GM18907 (cell line): ENCODE measurements around the gene KCNIP4.
"Not testable (repeated sequence)": the region's sequence is repeated elsewhere in the genome, so short reads cannot be mapped to it uniquely, and the experiment has no call there.

Experiments
- ATAC-seq: cut with Tn5 transposase; IDR thresholded peaks from one replicate; pipeline ENCODE4 v1.9.1; 2021; ENCODE audit warnings: mild to moderate bottlenecking, moderate library complexity; ENCODE audit not compliant: unreplicated experiment

KCNIP4 gene

GRCh38 chr4:20816287-20816686 lies 1132.3 kb downstream of the KCNIP4 start:
- ATAC-seq, result no peak

GRCh38 chr4:20813700-20814099 lies 1134.9 kb downstream of the KCNIP4 start:
- ATAC-seq, result no peak

GRCh38 chr4:20809812-20810211 lies 1138.8 kb downstream of the KCNIP4 start:
- no peak for ATAC-seq

GRCh38 chr4:20805716-20806115 lies 1142.9 kb downstream of the KCNIP4 start:
- ATAC-seq, result no peak

- ATAC-seq, result no peak
Observed at GRCh38 chr4:20787940-20788665, 1160.5 kb downstream of the KCNIP4 start.

- not testable (repeated sequence) for ATAC-seq
Observed at GRCh38 chr4:20783134-20783533, 1165.4 kb downstream of the KCNIP4 start.

GRCh38 chr4:20778896-20779295 lies 1169.7 kb downstream of the KCNIP4 start:
- ATAC-seq, result no peak

- ATAC-seq, result peak; percentile 85
Observed at GRCh38 chr4:20773144-20773997, 1175.2 kb downstream of the KCNIP4 start.

- ATAC-seq, result no peak
Observed at GRCh38 chr4:20764366-20764992, 1184.1 kb downstream of the KCNIP4 start.

- ATAC-seq, result no peak
Observed at GRCh38 chr4:20761826-20762225, 1186.7 kb downstream of the KCNIP4 start.

GRCh38 chr4:20761382-20761781 lies 1187.2 kb downstream of the KCNIP4 start:
- no peak for ATAC-seq

GRCh38 chr4:20760053-20760452 lies 1188.5 kb downstream of the KCNIP4 start:
- no peak for ATAC-seq

GRCh38 chr4:20754036-20754435 lies 1194.5 kb downstream of the KCNIP4 start:
- ATAC-seq, result no peak

GRCh38 chr4:20752641-20753040 lies 1195.9 kb downstream of the KCNIP4 start:
- no peak for ATAC-seq

GRCh38 chr4:20746000-20746399 lies 1202.6 kb downstream of the KCNIP4 start:
- not testable (repeated sequence) for ATAC-seq

GRCh38 chr4:20735931-20736330 lies 1212.6 kb downstream of the KCNIP4 start:
- ATAC-seq, result no peak

GRCh38 chr4:20724915-20725314 lies 1223.7 kb downstream of the KCNIP4 start:
- ATAC-seq, result peak; percentile 100

- no peak for ATAC-seq
Observed at GRCh38 chr4:20723463-20723862, 1225.1 kb downstream of the KCNIP4 start.

GRCh38 chr4:20723019-20723418 lies 1225.6 kb downstream of the KCNIP4 start:
- no peak for ATAC-seq

- ATAC-seq, result no peak
Observed at GRCh38 chr4:20711335-20711734, 1237.2 kb downstream of the KCNIP4 start.

- peak; percentile 100 for ATAC-seq
Observed at GRCh38 chr4:20700007-20700761, 1248.4 kb downstream of the KCNIP4 start, which contains the start of gene PACRGL. PACRGL (plus strand) TSS chr4:20700458; CDS start chr4:20704482, 4,024 bp downstream.
